ENCODE data around the gene CALM3. TPM values are rescaled to one million over a fixed set of nuclear protein-coding genes. Genes with fewer than 3 reads are reported as not detected.
"Not testable (repeated sequence)": the region's sequence is repeated elsewhere in the genome, so short reads cannot be mapped to it uniquely, and the experiment has no call there.

CALM3 gene
- total RNA-seq = 100 to 1,000 TPM; 206 to 212 TPM
- polyA plus RNA-seq = 100 to 1,000 TPM; 169 to 176 TPM

DNA sequence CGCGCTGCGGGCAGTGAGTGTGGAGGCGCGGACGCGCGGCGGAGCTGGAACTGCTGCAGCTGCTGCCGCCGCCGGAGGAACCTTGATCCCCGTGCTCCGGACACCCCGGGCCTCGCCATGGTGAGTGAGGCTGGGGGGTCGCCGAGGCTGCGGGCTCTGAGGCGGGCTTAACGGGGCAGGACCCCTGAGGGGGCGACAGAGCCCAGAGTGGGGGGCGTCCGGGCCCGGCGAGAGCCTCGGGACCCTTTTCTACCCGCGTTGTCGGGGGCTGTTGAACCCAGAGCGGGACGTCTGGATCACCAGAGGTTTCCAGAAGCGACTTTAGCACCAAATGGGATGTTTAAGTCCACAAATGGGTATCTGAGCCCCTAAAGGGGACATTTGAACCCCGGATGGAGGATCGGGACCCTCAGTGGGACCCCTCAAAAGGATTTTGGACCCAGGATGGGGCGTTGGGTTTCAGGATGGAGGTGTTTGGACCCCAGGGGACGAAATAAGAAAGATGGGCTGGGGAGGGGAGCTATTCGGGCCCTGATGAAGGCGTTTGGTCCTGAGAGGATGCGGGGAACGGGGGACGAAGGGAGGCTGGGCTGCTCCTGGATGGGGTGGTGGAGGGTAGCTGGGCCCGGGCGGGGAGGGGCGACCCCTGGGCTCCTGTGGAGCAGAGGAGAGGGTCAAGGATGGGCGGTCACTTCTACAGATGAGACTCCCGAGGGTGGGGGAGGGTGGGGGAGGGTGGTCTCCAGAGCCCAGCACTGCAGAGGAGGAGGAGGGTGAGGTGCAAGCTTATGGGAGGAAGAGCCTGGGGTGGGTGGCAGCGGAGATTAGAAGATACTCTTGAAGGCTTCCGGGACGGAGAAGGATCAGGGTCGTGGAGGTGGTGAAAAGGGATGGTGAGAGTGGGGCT, at the start of gene CALM3:
Gene CALM3, plus strand, starts transcription at position 13 of the 907 bp plus-strand sequence. Its CDS starts 105 bp downstream, at position 118.
- ChIA-PET CTCF (ENCODE audit: partially characterized antibody) (interaction anchor here (0.9 to 7.0 kb wide), 7 partner anchors 8 to 79 kb away, joined by 3 to 77 read pairs (median 5); partner anchors contain the start of gene DACT3), POLR2A (ENCODE audit: partially characterized antibody) (interaction anchor here (0.5 to 8.3 kb wide), 22 partner anchors 9 to 1857 kb away, joined by 3 to 301 read pairs (median 5); partner anchors contain the start of genes AP2S1, ARHGAP35, DACT3 and FKRP)
- H3K4me3 Mint-ChIP-seq = peak within 1 kb of the TSS; percentile 98 to 99 (median 99)
- Histone ChIP-seq H3K4me1 (ENCODE audit: insufficient read depth, low read length) (peaks cover 36% of the 10 kb centered on the region), H3K36me3 (ENCODE audit: insufficient read depth, low read length) (peaks cover 13% of the 10 kb centered on the region), H3K9me3 (ENCODE audit: control insufficient read depth in 1 of 2, low read length in 2 of 2) (peaks cover 0 to 4% of the 10 kb centered on the region in 2 donors), H3K4me3 (ENCODE audit: low read length in 2 of 2) (peak within 1 kb of the TSS; percentile 80 to 95), H3K27ac (ENCODE audit: low read depth, low read length) (peak within 1 kb of the TSS; percentile 97), H3K27me3 (ENCODE audit: insufficient read depth, low read length) (no peaks in the 10 kb centered on the region)
- H3K9me3 Mint-ChIP-seq = peaks cover 0 to 11% (median 8%) of the 10 kb centered on the region in 8 donors
- peaks cover 5 to 34% of the 10 kb centered on the region in 2 donors for H3K36me3 Mint-ChIP-seq
- DNase-seq = no peak
- intact Hi-C loops (cut with micrococcal nuclease) = loop anchor here (1.0 to 2.0 kb wide), 2 partner anchors 10 to 73 kb away; no protein-coding TSS in a partner anchor
- H3K27me3 Mint-ChIP-seq = peaks cover 0 to 4% of the 10 kb centered on the region in 2 donors
- peaks cover 12 to 51% (median 37%) of the 10 kb centered on the region in 4 donors for H3K4me1 Mint-ChIP-seq
- peak within 1 kb of the TSS; percentile 100 for H3K27ac Mint-ChIP-seq

GRCh38 chr19:46552891-46553290, 48.2 kb upstream of the CALM3 start:
- H3K27ac ChIP-seq (ENCODE audit: low read depth, low read length) = no peak overlapping the region
- Mint-ChIP-seq H3K4me3 (no peak overlapping the region), H3K27me3 (peaks cover 12 to 15% of the 10 kb centered on the region in 2 donors), H3K36me3 (peaks cover 2 to 16% of the 10 kb centered on the region in 2 donors), H3K9me3 (peaks cover 2 to 32% (median 27%) of the 10 kb centered on the region in 8 donors), H3K27ac (no peak overlapping the region), H3K4me1 (no peaks in the 10 kb centered on the region)
- ChIA-PET CTCF (ENCODE audit: partially characterized antibody) (no interaction called here), POLR2A (ENCODE audit: partially characterized antibody) (no interaction called here)
- H3K4me1 ChIP-seq (ENCODE audit: insufficient read depth, low read length) = no peaks in the 10 kb centered on the region
- H3K36me3 ChIP-seq (ENCODE audit: insufficient read depth, low read length) = no peaks in the 10 kb centered on the region
- H3K27me3 ChIP-seq (ENCODE audit: insufficient read depth, low read length) = no peaks in the 10 kb centered on the region
- DNase-seq = no peak
- intact Hi-C loops (cut with micrococcal nuclease) = no loop called here
- H3K4me3 ChIP-seq (ENCODE audit: low read length in 2 of 2) = no peak overlapping the region
- peaks cover 0 to 9% of the 10 kb centered on the region in 2 donors for H3K9me3 ChIP-seq (ENCODE audit: control insufficient read depth in 1 of 2, low read length in 2 of 2)

GRCh38 chr19:46554161-46554560, 47.0 kb upstream of the CALM3 start:
- CTCF ChIA-PET (ENCODE audit: partially characterized antibody) = interaction anchor here (1.1 kb wide), 3 partner anchors 12 to 24 kb away, joined by 3 to 7 read pairs (median 4); no protein-coding TSS in a partner anchor
- Mint-ChIP-seq H3K4me3 (no peak overlapping the region), H3K4me1 (no peaks in the 10 kb centered on the region), H3K36me3 (peaks cover 2 to 16% of the 10 kb centered on the region in 2 donors), H3K9me3 (peaks cover 2 to 31% (median 26%) of the 10 kb centered on the region in 8 donors), H3K27ac (no peak overlapping the region), H3K27me3 (peaks cover 10 to 15% of the 10 kb centered on the region in 2 donors)
- DNase-seq = no peak
- Histone ChIP-seq H3K36me3 (ENCODE audit: insufficient read depth, low read length) (no peaks in the 10 kb centered on the region), H3K4me3 (ENCODE audit: low read length in 2 of 2) (no peak overlapping the region), H3K27me3 (ENCODE audit: insufficient read depth, low read length) (no peaks in the 10 kb centered on the region), H3K9me3 (ENCODE audit: control insufficient read depth in 1 of 2, low read length in 2 of 2) (peaks cover 0 to 9% of the 10 kb centered on the region in 2 donors), H3K27ac (ENCODE audit: low read depth, low read length) (no peak overlapping the region), H3K4me1 (ENCODE audit: insufficient read depth, low read length) (no peaks in the 10 kb centered on the region)
- POLR2A ChIA-PET (ENCODE audit: partially characterized antibody) = no interaction called here
- intact Hi-C loops (cut with micrococcal nuclease) = no loop called here

GRCh38 chr19:46555628-46556280, 45.4 kb upstream of the CALM3 start:
- intact Hi-C loops (cut with micrococcal nuclease) = no loop called here
- peaks cover 2 to 22% (median 15%) of the 10 kb centered on the region in 8 donors for H3K9me3 Mint-ChIP-seq
- Histone ChIP-seq H3K36me3 (ENCODE audit: insufficient read depth, low read length) (no peaks in the 10 kb centered on the region), H3K4me3 (ENCODE audit: low read length in 2 of 2) (no peak overlapping the region), H3K4me1 (ENCODE audit: insufficient read depth, low read length) (no peaks in the 10 kb centered on the region), H3K9me3 (ENCODE audit: control insufficient read depth in 1 of 2, low read length in 2 of 2) (peaks cover 0 to 6% of the 10 kb centered on the region in 2 donors), H3K27ac (ENCODE audit: low read depth, low read length) (no peak overlapping the region), H3K27me3 (ENCODE audit: insufficient read depth, low read length) (no peaks in the 10 kb centered on the region)
- CTCF ChIA-PET (ENCODE audit: partially characterized antibody) = interaction anchor here (0.6 to 1.2 kb wide), 5 partner anchors 13 to 285 kb away, joined by 3 to 7 read pairs (median 3); no protein-coding TSS in a partner anchor
- POLR2A ChIA-PET (ENCODE audit: partially characterized antibody) = no interaction called here
- no peak for DNase-seq
- H3K27me3 Mint-ChIP-seq = peaks cover 10 to 15% of the 10 kb centered on the region in 2 donors
- peak overlapping the region in 1 of 7 donors; percentile 57 for H3K27ac Mint-ChIP-seq
- H3K4me1 Mint-ChIP-seq = no peaks in the 10 kb centered on the region
- no peak overlapping the region for H3K4me3 Mint-ChIP-seq
- H3K36me3 Mint-ChIP-seq = peaks cover 2 to 12% of the 10 kb centered on the region in 2 donors

DNA sequence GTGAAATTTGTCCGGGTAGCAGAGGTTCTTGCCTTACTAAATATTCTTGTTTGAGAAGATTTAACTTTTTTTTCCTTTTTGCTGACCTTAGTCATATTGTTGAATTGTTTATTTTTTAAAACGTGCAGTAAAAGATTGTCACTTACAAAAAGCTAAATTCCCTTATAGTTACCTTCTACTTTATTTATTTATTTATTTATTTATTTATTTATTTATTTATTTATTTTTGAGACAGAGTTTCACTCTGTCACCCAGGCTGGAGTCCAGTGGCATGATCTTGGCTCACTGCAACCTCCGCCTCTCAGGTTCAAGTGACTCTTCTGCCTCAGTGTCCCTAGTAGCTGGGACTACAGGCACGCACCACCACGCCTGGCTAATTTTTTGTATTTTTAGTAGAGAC, 44.7 kb upstream of the CALM3 start:
- H3K27ac ChIP-seq (ENCODE audit: low read depth, low read length); H3K36me3 Mint-ChIP-seq; H3K4me1 Mint-ChIP-seq; H3K27me3 ChIP-seq (ENCODE audit: insufficient read depth, low read length); POLR2A ChIA-PET (ENCODE audit: partially characterized antibody); H3K9me3 ChIP-seq (ENCODE audit: control insufficient read depth in 1 of 2, low read length in 2 of 2); H3K36me3 ChIP-seq (ENCODE audit: insufficient read depth, low read length); DNase-seq; intact Hi-C loops (cut with micrococcal nuclease); H3K4me3 ChIP-seq (ENCODE audit: low read length in 2 of 2); H3K4me1 ChIP-seq (ENCODE audit: insufficient read depth, low read length); H3K27ac Mint-ChIP-seq; H3K4me3 Mint-ChIP-seq: not testable (repeated sequence)
- CTCF ChIA-PET (ENCODE audit: partially characterized antibody) = interaction anchor here (0.7 to 1.2 kb wide), 4 partner anchors 13 to 1208 kb away, joined by 3 to 7 read pairs (median 4); no protein-coding TSS in a partner anchor
- Mint-ChIP-seq H3K27me3 (peaks cover 6 to 11% of the 10 kb centered on the region in 2 donors), H3K9me3 (peaks cover 0 to 15% (median 7%) of the 10 kb centered on the region in 8 donors)

GRCh38 chr19:46559203-46559602, 41.9 kb upstream of the CALM3 start:
- no peaks in the 10 kb centered on the region for H3K27me3 ChIP-seq (ENCODE audit: insufficient read depth, low read length)
- Mint-ChIP-seq H3K9me3 (peaks cover 0 to 12% (median under 1%) of the 10 kb centered on the region in 8 donors), H3K4me1 (peaks cover 0 to 5% (median 2%) of the 10 kb centered on the region in 4 donors), H3K27me3 (peaks cover 2 to 5% of the 10 kb centered on the region in 2 donors), H3K4me3 (peak overlapping the region in 1 of 8 donors; percentile 12), H3K36me3 (no peaks in the 10 kb centered on the region), H3K27ac (no peak overlapping the region)
- no peaks in the 10 kb centered on the region for H3K4me1 ChIP-seq (ENCODE audit: insufficient read depth, low read length)
- H3K4me3 ChIP-seq (ENCODE audit: low read length in 2 of 2) = no peak overlapping the region
- intact Hi-C loops (cut with micrococcal nuclease) = no loop called here
- ChIA-PET CTCF (ENCODE audit: partially characterized antibody) (no interaction called here), POLR2A (ENCODE audit: partially characterized antibody) (no interaction called here)
- DNase-seq = no peak
- no peaks in the 10 kb centered on the region for H3K36me3 ChIP-seq (ENCODE audit: insufficient read depth, low read length)
- H3K9me3 ChIP-seq (ENCODE audit: control insufficient read depth in 1 of 2, low read length in 2 of 2) = no peaks in the 10 kb centered on the region
- H3K27ac ChIP-seq (ENCODE audit: low read depth, low read length) = no peak overlapping the region

DNA sequence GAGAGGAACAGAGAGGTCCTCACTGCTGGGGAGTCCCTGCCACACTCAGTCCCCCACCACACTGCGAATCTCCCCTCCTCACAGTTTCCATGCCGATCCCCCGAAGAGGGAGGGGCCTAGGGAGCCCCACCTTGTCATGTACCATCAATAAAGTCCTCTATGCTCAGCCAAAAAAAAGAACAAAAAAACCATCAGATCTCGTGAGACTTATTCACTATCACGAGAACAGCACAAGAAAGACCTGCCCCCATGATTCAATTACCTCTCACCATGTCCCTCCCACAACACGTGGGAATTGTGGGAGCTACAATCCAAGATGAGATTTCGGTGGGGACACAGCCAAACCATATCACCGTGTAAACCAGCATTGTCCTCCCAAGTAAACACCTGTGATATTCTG, 41.5 kb upstream of the CALM3 start:
- CTCF ChIA-PET (ENCODE audit: partially characterized antibody); H3K36me3 ChIP-seq (ENCODE audit: insufficient read depth, low read length); H3K4me1 Mint-ChIP-seq; H3K27ac Mint-ChIP-seq; H3K4me3 Mint-ChIP-seq; H3K27ac ChIP-seq (ENCODE audit: low read depth, low read length); H3K4me3 ChIP-seq (ENCODE audit: low read length in 2 of 2); DNase-seq; H3K27me3 ChIP-seq (ENCODE audit: insufficient read depth, low read length); H3K36me3 Mint-ChIP-seq; POLR2A ChIA-PET (ENCODE audit: partially characterized antibody); H3K9me3 ChIP-seq (ENCODE audit: control insufficient read depth in 1 of 2, low read length in 2 of 2); H3K4me1 ChIP-seq (ENCODE audit: insufficient read depth, low read length); intact Hi-C loops (cut with micrococcal nuclease); H3K27me3 Mint-ChIP-seq; H3K9me3 Mint-ChIP-seq: not testable (repeated sequence)
